HG03060 (cell line): ENCODE data around the gene CLEC4F.

Experiments
- ATAC-seq: cut with Tn5 transposase; IDR thresholded peaks from one replicate; pipeline ENCODE4 v1.9.1; 2021; ENCODE audit warnings: low read depth, moderate number of reproducible peaks; ENCODE audit not compliant: unreplicated experiment

Gene CLEC4F

GRCh38 chr2:70820499-70820898 lies at the start of gene CLEC4F:
Gene CLEC4F (minus strand): TSS chr2:70820599. CDS start chr2:70820523, 76 bp downstream.
- ATAC-seq: no peak

- ATAC-seq: no peak
Measured at GRCh38 chr2:70868970-70869369, 48.6 kb upstream of the CLEC4F start.

- ATAC-seq: no peak
Measured at GRCh38 chr2:70861777-70862625, 41.6 kb upstream of the CLEC4F start.

DNA sequence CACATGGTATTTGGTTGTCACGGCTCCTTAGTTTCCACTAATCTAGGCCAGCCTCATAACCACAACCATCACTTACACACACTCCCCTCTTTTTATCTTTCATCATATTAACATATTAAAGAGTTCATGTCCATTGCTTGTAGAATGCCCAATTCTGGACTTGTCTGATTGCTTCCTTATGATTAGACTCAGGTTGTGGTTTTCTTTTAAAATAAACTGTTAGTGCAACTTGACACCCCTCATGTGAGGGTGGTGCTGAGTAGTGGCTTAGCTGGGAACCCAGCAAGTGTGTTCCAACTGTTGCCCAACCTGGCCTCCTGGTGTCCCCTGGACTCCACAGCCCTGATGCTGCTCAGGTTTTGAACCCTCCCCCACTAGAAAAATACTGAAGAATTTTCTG lies 35.3 kb upstream of the CLEC4F start:
- ATAC-seq: no peak

DNA sequence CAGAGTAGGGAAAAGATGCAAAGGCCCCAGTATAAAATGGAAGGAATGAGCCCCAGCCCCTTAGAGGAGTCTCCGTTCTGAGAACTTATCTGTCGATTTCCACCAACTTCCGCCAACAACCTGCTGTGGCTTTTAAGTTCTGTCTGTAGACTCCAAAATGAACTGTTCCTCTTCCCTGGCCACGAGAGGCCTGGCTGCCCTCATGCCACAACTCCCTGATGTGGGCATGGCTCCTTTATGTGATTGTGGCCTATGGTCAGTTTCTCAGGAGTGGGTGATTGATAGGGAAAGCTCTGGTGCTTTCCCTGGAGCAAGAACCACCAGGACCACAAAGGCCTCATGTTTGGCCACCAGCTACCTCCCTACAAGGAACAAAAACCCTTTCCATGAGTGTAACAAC lies 34.0 kb upstream of the CLEC4F start:
- no peak for ATAC-seq

GRCh38 chr2:70852824-70853223 lies 32.4 kb upstream of the CLEC4F start:
- ATAC-seq: no peak

- no peak for ATAC-seq
Measured at GRCh38 chr2:70851704-70852103, 31.3 kb upstream of the CLEC4F start.

DNA sequence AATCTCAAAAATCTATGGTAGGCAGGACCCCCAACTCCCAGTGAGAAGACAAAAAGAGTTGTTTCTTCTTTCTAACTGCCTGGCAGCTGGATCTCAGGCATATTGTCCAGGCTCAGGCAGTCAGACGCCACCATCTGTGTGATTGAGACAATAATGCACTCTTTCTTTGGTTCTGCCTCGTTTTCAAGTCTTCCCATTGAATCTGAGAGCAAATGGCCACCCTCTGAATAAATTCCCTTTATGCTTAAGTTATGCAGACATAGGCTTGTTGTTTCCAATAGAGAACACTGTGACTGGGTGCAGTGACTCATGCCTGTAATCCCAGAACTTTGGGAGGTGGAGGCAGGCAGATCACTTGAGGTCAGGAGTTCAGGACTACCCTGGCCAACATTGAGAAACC lies 30.5 kb upstream of the CLEC4F start:
- no peak for ATAC-seq

DNA sequence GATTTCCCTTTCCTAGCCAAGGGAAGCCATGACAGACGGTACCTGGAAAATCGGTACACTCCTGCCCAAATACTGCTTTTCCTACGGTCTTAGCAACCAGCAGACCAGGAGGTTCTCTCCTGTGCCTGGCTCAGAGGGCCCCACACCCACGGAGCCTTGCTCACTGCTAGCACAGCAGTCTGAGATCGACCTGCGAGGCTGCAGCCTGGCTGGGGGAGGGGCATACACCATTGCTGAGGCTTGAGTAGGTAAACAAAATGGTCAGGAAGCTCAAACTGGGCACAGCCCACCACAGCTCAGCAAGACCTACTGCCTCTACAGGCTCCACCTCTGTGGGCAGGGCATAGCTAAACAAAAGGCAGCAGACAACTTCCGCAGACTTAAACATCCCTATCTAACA lies 22.0 kb upstream of the CLEC4F start:
- ATAC-seq: no peak

- no peak for ATAC-seq
Measured at GRCh38 chr2:70837980-70838925, 17.9 kb upstream of the CLEC4F start.

- ATAC-seq: no peak
Measured at GRCh38 chr2:70835643-70836042, 15.2 kb upstream of the CLEC4F start, which contains the start of gene CD207. Gene CD207 (minus strand): TSS chr2:70835816. CDS start chr2:70835776, 40 bp downstream.

GRCh38 chr2:70834881-70835280 lies 14.5 kb upstream of the CLEC4F start:
- no peak for ATAC-seq

GRCh38 chr2:70834106-70834505 lies 13.7 kb upstream of the CLEC4F start:
- ATAC-seq: no peak

- no peak for ATAC-seq
Measured at GRCh38 chr2:70833246-70833645, 12.8 kb upstream of the CLEC4F start.

- no peak for ATAC-seq
Measured at GRCh38 chr2:70832386-70832785, 12.0 kb upstream of the CLEC4F start.

GRCh38 chr2:70831861-70832260 lies 11.5 kb upstream of the CLEC4F start:
- ATAC-seq: no peak

GRCh38 chr2:70830366-70830765 lies 10.0 kb upstream of the CLEC4F start:
- ATAC-seq: no peak

- no peak for ATAC-seq
Measured at GRCh38 chr2:70829916-70830315, 9.5 kb upstream of the CLEC4F start.

- no peak for ATAC-seq
Measured at GRCh38 chr2:70828914-70829824, 8.8 kb upstream of the CLEC4F start.

GRCh38 chr2:70828115-70828514 lies 7.7 kb upstream of the CLEC4F start:
- no peak for ATAC-seq
